Activated CD4-positive, alpha-beta T cell treated with anti-CD3 and anti-CD28 coated beads for 36 hours (primary cell): ENCODE data around the gene HIC2. TPM values are rescaled to one million over a fixed set of nuclear protein-coding genes. Genes with fewer than 3 reads are reported as not detected.
"Not testable (repeated sequence)": the region's sequence is repeated elsewhere in the genome, so short reads cannot be mapped to it uniquely, and the experiment has no call there.

Source experiments
- ATAC-seq: fragments of 200-7000 bp; cut with Tn5 transposase; one replicate; pipeline ENCODE4 v1.10.0; 2021; ENCODE audit warnings: mild to moderate bottlenecking, moderate library complexity
- CTCF ChIA-PET: fragments of 350-600 bp; sonication (Branson Sonifier 250); formaldehyde crosslinking; loops from one replicate; lab custom pipeline; 2021; ENCODE audit warnings: antibody characterized with exemption; lab: Charles Lee
- POLR2A ChIA-PET: fragments of 350-600 bp; sonication (Branson Sonifier 250); formaldehyde crosslinking; loops from one replicate; lab custom pipeline; 2021; ENCODE audit warnings: antibody characterized with exemption, inconsistent platforms; lab: Charles Lee
- DNase-seq: peaks from one replicate; pipeline ENCODE4 v3.0.0-alpha.2; 2020
- H3K27ac Mint-ChIP-seq: one replicate; pipeline ENCODE4 v1.8.0; 2021; ENCODE audit warnings: mixed read lengths
- H3K27me3 Mint-ChIP-seq: one replicate; pipeline ENCODE4 v1.8.0; 2021; ENCODE audit warnings: mixed read lengths
- H3K36me3 Mint-ChIP-seq: one replicate; pipeline ENCODE4 v1.8.0; 2021; ENCODE audit warnings: low read depth, mixed read lengths
- H3K4me1 Mint-ChIP-seq: one replicate; pipeline ENCODE4 v1.8.0; 2021; ENCODE audit warnings: mixed read lengths
- H3K4me3 Mint-ChIP-seq: one replicate; pipeline ENCODE4 v1.8.0; 2021; ENCODE audit warnings: mild to moderate bottlenecking, moderate library complexity, mixed read lengths
- H3K9me3 Mint-ChIP-seq: one replicate; pipeline ENCODE4 v1.8.0; 2021; ENCODE audit warnings: low read depth, mixed read lengths
- intact Hi-C, 2 experiments: fragments of 100-400 bp; cut with DNase I in 1 of 2; cut with micrococcal nuclease in 1 of 2; formaldehyde crosslinking; loops; one replicate each; pipeline versions ENCODE4 v1.14.2 to v1.15.1; 2022 to 2024; cut with DNase I, micrococcal nuclease
- total RNA-seq, 2 experiments: library from RNA; stranded (reverse); gene quantifications; one replicate each; pipeline ENCODE4 v1.2.3, GENCODE V29; 2021

Gene HIC2
- total RNA-seq, 2 experiments from 2014 or later = 4.1 to 4.2 TPM

- intact Hi-C loops, H3K4me3 Mint-ChIP-seq, H3K36me3 Mint-ChIP-seq, H3K9me3 Mint-ChIP-seq, ATAC-seq, H3K27me3 Mint-ChIP-seq, CTCF ChIA-PET, POLR2A ChIA-PET, DNase-seq, H3K4me1 Mint-ChIP-seq, H3K27ac Mint-ChIP-seq: not testable (repeated sequence)
Observed at GRCh38 chr22:21407139-21407538, 10.0 kb upstream of the HIC2 start.

- H3K36me3 Mint-ChIP-seq, CTCF ChIA-PET, POLR2A ChIA-PET, H3K4me3 Mint-ChIP-seq, ATAC-seq, H3K9me3 Mint-ChIP-seq, intact Hi-C loops, H3K27ac Mint-ChIP-seq, H3K4me1 Mint-ChIP-seq, H3K27me3 Mint-ChIP-seq, DNase-seq: not testable (repeated sequence)
Observed at GRCh38 chr22:21407792-21408191, 9.4 kb upstream of the HIC2 start.

GRCh38 chr22:21416375-21416774 is 796 bp upstream of the HIC2 start:
- H3K4me3 Mint-ChIP-seq, DNase-seq, H3K4me1 Mint-ChIP-seq, H3K27me3 Mint-ChIP-seq, H3K27ac Mint-ChIP-seq, CTCF ChIA-PET, ATAC-seq, intact Hi-C loops, H3K9me3 Mint-ChIP-seq, POLR2A ChIA-PET, H3K36me3 Mint-ChIP-seq: not testable (repeated sequence)

GRCh38 chr22:21417853-21418252 is 682 bp downstream of the HIC2 start:
- CTCF ChIA-PET, H3K4me1 Mint-ChIP-seq, H3K27me3 Mint-ChIP-seq, intact Hi-C loops, H3K36me3 Mint-ChIP-seq, POLR2A ChIA-PET, H3K27ac Mint-ChIP-seq, H3K9me3 Mint-ChIP-seq: not testable (repeated sequence)
- DNase-seq = peak; percentile 56
- ATAC-seq = peak; percentile 11
- peak overlapping the region; percentile 60 for H3K4me3 Mint-ChIP-seq

GRCh38 chr22:21418974-21419638 is 1.9 kb downstream of the HIC2 start:
- H3K4me1 Mint-ChIP-seq, H3K4me3 Mint-ChIP-seq, H3K9me3 Mint-ChIP-seq, H3K36me3 Mint-ChIP-seq, intact Hi-C loops, H3K27ac Mint-ChIP-seq, CTCF ChIA-PET, ATAC-seq, POLR2A ChIA-PET, H3K27me3 Mint-ChIP-seq: not testable (repeated sequence)
- DNase-seq = peak; percentile 5

- H3K36me3 Mint-ChIP-seq, H3K27me3 Mint-ChIP-seq, H3K4me1 Mint-ChIP-seq, CTCF ChIA-PET, H3K4me3 Mint-ChIP-seq, H3K9me3 Mint-ChIP-seq, intact Hi-C loops, H3K27ac Mint-ChIP-seq, POLR2A ChIA-PET: not testable (repeated sequence)
- ATAC-seq (peak; percentile 68), DNase-seq (peak; percentile 9)
Observed at GRCh38 chr22:21420180-21420763, 3.1 kb downstream of the HIC2 start.

- ATAC-seq, H3K27me3 Mint-ChIP-seq, H3K4me3 Mint-ChIP-seq, H3K4me1 Mint-ChIP-seq, H3K36me3 Mint-ChIP-seq, intact Hi-C loops, POLR2A ChIA-PET, DNase-seq, H3K27ac Mint-ChIP-seq, CTCF ChIA-PET, H3K9me3 Mint-ChIP-seq: not testable (repeated sequence)
Observed at GRCh38 chr22:21424084-21424709, 7.0 kb downstream of the HIC2 start.

- H3K4me1 Mint-ChIP-seq, H3K9me3 Mint-ChIP-seq, H3K4me3 Mint-ChIP-seq, H3K36me3 Mint-ChIP-seq, DNase-seq, CTCF ChIA-PET, POLR2A ChIA-PET, H3K27me3 Mint-ChIP-seq, intact Hi-C loops, H3K27ac Mint-ChIP-seq: not testable (repeated sequence)
- ATAC-seq = peak; percentile 98
Observed at GRCh38 chr22:21434378-21435233, 17.4 kb downstream of the HIC2 start.

- H3K4me1 Mint-ChIP-seq, H3K4me3 Mint-ChIP-seq, CTCF ChIA-PET, H3K36me3 Mint-ChIP-seq, H3K27ac Mint-ChIP-seq, DNase-seq, intact Hi-C loops, H3K27me3 Mint-ChIP-seq, H3K9me3 Mint-ChIP-seq, ATAC-seq, POLR2A ChIA-PET: not testable (repeated sequence)
Observed at GRCh38 chr22:21435998-21436810, 19.0 kb downstream of the HIC2 start.

GRCh38 chr22:21438013-21438412 is 20.8 kb downstream of the HIC2 start:
- H3K27me3 Mint-ChIP-seq, CTCF ChIA-PET, H3K4me3 Mint-ChIP-seq, POLR2A ChIA-PET, H3K27ac Mint-ChIP-seq, H3K4me1 Mint-ChIP-seq, H3K36me3 Mint-ChIP-seq, H3K9me3 Mint-ChIP-seq, intact Hi-C loops, ATAC-seq: not testable (repeated sequence)
- peak; percentile 4 for DNase-seq

- H3K4me1 Mint-ChIP-seq, DNase-seq, ATAC-seq, H3K27ac Mint-ChIP-seq, H3K4me3 Mint-ChIP-seq, CTCF ChIA-PET, intact Hi-C loops, H3K9me3 Mint-ChIP-seq, H3K27me3 Mint-ChIP-seq, H3K36me3 Mint-ChIP-seq, POLR2A ChIA-PET: not testable (repeated sequence)
Observed at GRCh38 chr22:21440018-21440636, 23.0 kb downstream of the HIC2 start.
